GM12878 (cell line): ENCODE measurements around the gene PXDC1. TPM values are rescaled to one million over a fixed set of nuclear protein-coding genes. Genes with fewer than 3 reads are reported as not detected.

Experiments used
- ATAC-seq: fragments of 200-7000 bp; cut with Tn5 transposase; 3 replicates; pipeline ENCODE4 v1.9.1; 2020; ENCODE audit warnings: mild to moderate bottlenecking, moderate library complexity
- BruUV-seq: library from RNA; stranded (reverse); fragments of 400-500 nt; replicated peaks from 2 replicates; lab custom pipeline; 2021; lab: Mats Ljungman, UMichigan
- CTCF ChIA-PET: fragments of 300-600 bp; sonication (Branson Sonifier 250); formaldehyde crosslinking; extraction: SDS; loops from one replicate; lab custom pipeline; 2021; ENCODE audit warnings: inconsistent platforms; lab: Yijun Ruan, JAX
- POLR2A ChIA-PET: fragments of 350-600 bp; formaldehyde crosslinking; extraction: SDS; loops from one replicate; lab custom pipeline; 2021; ENCODE audit warnings: inconsistent platforms; lab: Charles Lee
- RAD21 ChIA-PET: fragments of 300-600 bp; sonication (Branson Sonifier 250); formaldehyde crosslinking; loops from one replicate; lab custom pipeline; 2023; ENCODE audit warnings: antibody characterized with exemption; ENCODE audit not compliant: unreplicated experiment; lab: Charles Lee
- SMC1A ChIA-PET: fragments of 300-600 bp; sonication (Branson Sonifier 250); formaldehyde crosslinking; loops from one replicate; lab custom pipeline; 2023; ENCODE audit not compliant: unreplicated experiment, uncharacterized antibody; lab: Charles Lee
- DNase-seq: peaks from one replicate; pipeline ENCODE4 v3.0.0-alpha.2; 2011; ENCODE audit warnings: low read depth, low spot score
- FAIRE-seq: peaks from 3 replicates; lab custom pipeline; 2011; peaks lifted over from hg19 to GRCh38; lab: Jason Lieb, UNC
- H2AFZ ChIP-seq: 2 replicates; pipeline ENCODE4 v1.6.0; 2011; ENCODE audit warnings: low read depth, low read length, control low read depth; ENCODE audit not compliant: control insufficient read depth
- H3K27ac ChIP-seq: 2 replicates; pipeline ENCODE4 v1.5.1; 2011; ENCODE audit warnings: control low read depth; ENCODE audit not compliant: control insufficient read depth, insufficient read depth
- H3K27me3 ChIP-seq, 2 experiments: replicated peaks in 1 of 2; 2 replicates each; pipeline versions ENCODE4 v1.6.0 to v1.6.1; 2011; ENCODE audit warnings: low read length in 1 of 2; ENCODE audit not compliant: control insufficient read depth in 2 of 2, insufficient read depth in 2 of 2
- H3K36me3 ChIP-seq, 2 experiments: 2 replicates each; pipeline ENCODE4 v1.5.1; 2011; ENCODE audit warnings: low read length in 1 of 2; ENCODE audit not compliant: control insufficient read depth in 2 of 2, insufficient read depth in 2 of 2
- H3K4me1 ChIP-seq: 2 replicates; pipeline ENCODE4 v1.6.1; 2011; ENCODE audit warnings: mild to moderate bottlenecking, low read length, moderate library complexity, mixed read lengths; ENCODE audit not compliant: control insufficient read depth, insufficient read depth
- H3K4me2 ChIP-seq: 2 replicates; pipeline ENCODE4 v1.6.0; 2011; ENCODE audit warnings: control low read depth; ENCODE audit not compliant: control insufficient read depth, insufficient read depth
- H3K4me3 ChIP-seq: fragments of 200-600 bp; sonication (generic); 2 replicates; pipeline ENCODE4 v1.5.1; 2016
- H3K79me2 ChIP-seq: 2 replicates; pipeline ENCODE4 v1.6.0; 2011; ENCODE audit warnings: low read length; ENCODE audit not compliant: control insufficient read depth, insufficient read depth
- H3K9ac ChIP-seq: 2 replicates; pipeline ENCODE4 v1.8.0; 2011; ENCODE audit warnings: low read length, control low read depth, mixed read lengths; ENCODE audit not compliant: control insufficient read depth, insufficient read depth
- H3K9me3 ChIP-seq: replicated peaks from 3 replicates; pipeline ENCODE4 v1.5.1; 2011; ENCODE audit warnings: mild to moderate bottlenecking, low read length; ENCODE audit not compliant: control insufficient read depth, insufficient read depth
- H4K20me1 ChIP-seq: 2 replicates; pipeline ENCODE4 v1.6.0; 2011; ENCODE audit not compliant: control insufficient read depth, insufficient read depth
- CBX5 ChIP-seq: sonication (generic); IDR thresholded peaks from 2 replicates; pipeline ENCODE4 v1.6.1; 2016; ENCODE audit warnings: low read depth, moderate library complexity, mild to moderate bottlenecking, inconsistent platforms
- CTCF ChIP-seq, 3 experiments: IDR thresholded peaks in 2 of 3; conservative IDR thresholded peaks in 1 of 3; 2 replicates each; pipeline ENCODE4 v1.5.1; 2011; ENCODE audit warnings: low read depth in 3 of 3, low read length in 3 of 3, mild to moderate bottlenecking in 3 of 3, control low read depth in 2 of 3, moderate library complexity in 2 of 3, inconsistent platforms in 1 of 3, mixed read lengths in 1 of 3; ENCODE audit not compliant: control insufficient read depth in 2 of 3, insufficient read depth in 1 of 3; ENCODE audit errors: extremely low read depth in 1 of 3
- E2F4 ChIP-seq: IDR thresholded peaks from 2 replicates; pipeline ENCODE4 v1.6.1; 2012; ENCODE audit warnings: low read depth, low read length, improper control_type of control experiment
- IKZF1 ChIP-seq: fragments of 450-650 bp; conservative IDR thresholded peaks from 2 replicates; pipeline ENCODE4 v1.6.1; 2017; ENCODE audit warnings: antibody characterized with exemption, mild to moderate bottlenecking
- PKNOX1 ChIP-seq: fragments of 450-650 bp; IDR thresholded peaks from 2 replicates; pipeline ENCODE4 v1.6.1; 2016; ENCODE audit warnings: mild to moderate bottlenecking
- RAD21 ChIP-seq: IDR thresholded peaks from 2 replicates; pipeline ENCODE4 v1.6.1; 2011; ENCODE audit warnings: mild to moderate bottlenecking, low read depth, low read length, moderate library complexity; ENCODE audit not compliant: insufficient read depth
- SMC3 ChIP-seq: IDR thresholded peaks from 2 replicates; pipeline ENCODE4 v1.6.1; 2011; ENCODE audit warnings: low read length, improper control_type of control experiment, borderline replicate concordance
- SP1 ChIP-seq: IDR thresholded peaks from one replicate; pipeline ENCODE4 v1.6.1; 2011; ENCODE audit warnings: low read depth, low read length
- SREBF1 ChIP-seq: IDR thresholded peaks from 2 replicates; pipeline ENCODE4 v1.6.1; 2012; ENCODE audit warnings: mild to moderate bottlenecking, low read length
- WGBS: methylation state at CpG from one replicate; pipeline ENCODE4 v1.1.6; 2016; ENCODE audit warnings: low lambda C conversion rate; ENCODE audit not compliant: insufficient replicate concordance, insufficient coverage; ENCODE audit errors: missing lambda C conversion rate; 5-methylcytosine and 5-hydroxymethylcytosine counted together
- in situ Hi-C: fragments of 300-500 bp; cut with MboI; formaldehyde crosslinking; loops from 9 replicates; pipeline ENCODE4 v1.14.3; 2018; ENCODE audit warnings: mixed read lengths
- intact Hi-C: fragments of 100-400 bp; cut with micrococcal nuclease; formaldehyde crosslinking; loops from one replicate; pipeline ENCODE4 v1.14.2; 2022; ENCODE audit not compliant: unreplicated experiment
- polyA plus RNA-seq, 11 experiments: library from polyadenylated mRNA; depleted of rRNA in 4 of 11; unstranded in 6 of 11; stranded (reverse) in 5 of 11; fragments of >200 nt; fragmentation: Nextera tagmentation in 4 of 11; fragmentation: Illumina TruSeq in 1 of 11; extraction: Ambion mirVana in 4 of 11; extraction: Trizol in 1 of 11; gene quantifications; 1 replicate in 1 of 11; 2 replicates in 10 of 11; pipeline versions ENCODE4 v1.2.1 to v1.2.3, GENCODE V29; 2011 to 2016; ENCODE audit warnings: inconsistent platforms in 2 of 11, missing spikeins in 2 of 11, low read depth in 1 of 11
- total RNA-seq, 4 experiments: library from RNA; depleted of rRNA in 3 of 4; stranded (reverse); fragments of >200 nt in 3 of 4; fragmentation: Illumina TruSeq in 1 of 4; extraction: Trizol in 1 of 4; gene quantifications; 2 replicates each; pipeline versions ENCODE4 v1.2.1 to v1.2.3, GENCODE V29; 2013 to 2021

Gene PXDC1
- total and polyA plus RNA-seq, 10 of the 15 experiments (the other 5 are each of a cell fraction or from before 2014, with no cell fraction given): 0.03 to 0.72 (median 0.32) TPM; not detected in 2

GRCh38 chr6:3748208-3749066 is 3.1 kb downstream of the PXDC1 start:
- TF ChIP-seq CTCF (IDR thresholded peaks at IDR 0.05 in 2 of 3, conservative IDR thresholded peaks at IDR 0.05 in 1 of 3; ENCODE audit: control insufficient read depth in 2 of 3, extremely low read depth in 1 of 3, insufficient read depth in 1 of 3, low read depth in 3 of 3, low read length in 3 of 3) (peak; percentile 53 to 72 (median 55)), CBX5 (no peak), SREBF1 (no peak), RAD21 (peak; percentile 62), SMC3 (peak; percentile 71), E2F4 (no peak), IKZF1 (no peak), PKNOX1 (0 out of 2 replicates have a peak, but pooled peaks have one; percentile 31), SP1 (no peak)
- no peaks in the 10 kb centered on the region for H4K20me1 ChIP-seq
- in situ Hi-C loops (loop anchor here (5.0 kb wide), 2 partner anchors 239 to 409 kb away; no protein-coding TSS in a partner anchor), intact Hi-C loops (loop anchor here (5.0 to 10.0 kb wide), 2 partner anchors 104 to 466 kb away; no protein-coding TSS in a partner anchor)
- H2AFZ ChIP-seq: no peak overlapping the region
- ATAC-seq: peak; percentile 60
- no TSS peak for BruUV-seq
- no peak for FAIRE-seq
- no peaks in the 10 kb centered on the region for H3K79me2 ChIP-seq
- H3K4me1 ChIP-seq: no peaks in the 10 kb centered on the region; the same call in none of the 2 replicates
- CTCF ChIA-PET: interaction anchor here (0.6 to 2.2 kb wide), 11 partner anchors 12 to 407 kb away, joined by 3 to 21 read pairs (median 3); no protein-coding TSS in a partner anchor
- no peak overlapping the region for H3K4me2 ChIP-seq
- no peak overlapping the region for H3K4me3 ChIP-seq
- H3K27me3 ChIP-seq: peaks cover 8 to 22% of the 10 kb centered on the region in 2 experiments
- H3K36me3 ChIP-seq: no peaks in the 10 kb centered on the region
- H3K9ac ChIP-seq: no peak overlapping the region
- H3K9me3 ChIP-seq: no peaks in the 10 kb centered on the region; the same call in 2 of the 3 replicates
- SMC1A ChIA-PET: interaction anchor here (0.6 to 3.2 kb wide), 3 partner anchors 230 to 275 kb away, joined by 3 to 22 read pairs (median 3); no protein-coding TSS in a partner anchor
- RAD21 ChIA-PET: interaction anchor here (0.6 to 2.1 kb wide), 5 partner anchors 132 to 389 kb away, joined by 3 to 14 read pairs (median 3); no protein-coding TSS in a partner anchor
- no peak overlapping the region for H3K27ac ChIP-seq
- DNase-seq: no peak
- 73% methylated on average over 12 of the region's 12 CpGs for WGBS
- POLR2A ChIA-PET: no interaction called here
